AG10803 (cell line): Measurements from ENCODE around the gene VRK2.

Experiments
- DNase-seq: peaks from one replicate; pipeline ENCODE4 v3.0.0; 2010; ENCODE audit warnings: low read depth
- H3K4me3 ChIP-seq: 2 replicates; pipeline ENCODE4 v1.5.1; 2011; ENCODE audit warnings: mild to moderate bottlenecking, low read length, control low read depth
- CTCF ChIP-seq: conservative IDR thresholded peaks from 2 replicates; pipeline ENCODE4 v1.5.1; 2011; ENCODE audit warnings: mild to moderate bottlenecking, low read length, control low read depth, inconsistent platforms

Gene VRK2

GRCh38 chr2:58046585-58047372 is at the start of gene VRK2:
VRK2 (plus strand) TSS chr2:58046806; CDS start chr2:58048832, 2,026 bp downstream.
- peak; percentile 90 for DNase-seq
- H3K4me3 ChIP-seq, result peak within 1 kb of the TSS; percentile 72
- no peak for TF ChIP-seq CTCF

- DNase-seq, result peak; percentile 40
- H3K4me3 ChIP-seq, result no peak overlapping the region
- no peak for TF ChIP-seq CTCF
These were observed 40.2 kb upstream of the VRK2 start for GRCh38 chr2:58006256-58006951.

GRCh38 chr2:58006952-58007284 is 39.7 kb upstream of the VRK2 start:
- TF ChIP-seq CTCF, result no peak
- no peak overlapping the region for H3K4me3 ChIP-seq
- no peak for DNase-seq

GRCh38 chr2:58010599-58010998 is 36.0 kb upstream of the VRK2 start:
- no peak for TF ChIP-seq CTCF
- no peak overlapping the region for H3K4me3 ChIP-seq
- DNase-seq, result no peak

- TF ChIP-seq CTCF, result no peak
- no peak for DNase-seq
- H3K4me3 ChIP-seq, result no peak overlapping the region
These were observed 27.4 kb upstream of the VRK2 start for GRCh38 chr2:58019229-58019628.

GRCh38 chr2:58025150-58025933 is 21.3 kb upstream of the VRK2 start:
- no peak overlapping the region for H3K4me3 ChIP-seq
- no peak for TF ChIP-seq CTCF
- DNase-seq, result no peak
